NCI-H748 (cell line): ENCODE measurements around the gene DCP1B.

Experiments
- DNase-seq: peaks from one replicate; lab custom pipeline; 2025; ENCODE audit not compliant: unreplicated experiment; lab: John Stamatoyannopoulos, UW

The DCP1B gene

GRCh38 chr12:2018391-2018790 lies 14.1 kb upstream of the DCP1B start:
- DNase-seq, result no peak

GRCh38 chr12:2017546-2018337 lies 13.5 kb upstream of the DCP1B start:
- DNase-seq, result peak; percentile 82

DNA sequence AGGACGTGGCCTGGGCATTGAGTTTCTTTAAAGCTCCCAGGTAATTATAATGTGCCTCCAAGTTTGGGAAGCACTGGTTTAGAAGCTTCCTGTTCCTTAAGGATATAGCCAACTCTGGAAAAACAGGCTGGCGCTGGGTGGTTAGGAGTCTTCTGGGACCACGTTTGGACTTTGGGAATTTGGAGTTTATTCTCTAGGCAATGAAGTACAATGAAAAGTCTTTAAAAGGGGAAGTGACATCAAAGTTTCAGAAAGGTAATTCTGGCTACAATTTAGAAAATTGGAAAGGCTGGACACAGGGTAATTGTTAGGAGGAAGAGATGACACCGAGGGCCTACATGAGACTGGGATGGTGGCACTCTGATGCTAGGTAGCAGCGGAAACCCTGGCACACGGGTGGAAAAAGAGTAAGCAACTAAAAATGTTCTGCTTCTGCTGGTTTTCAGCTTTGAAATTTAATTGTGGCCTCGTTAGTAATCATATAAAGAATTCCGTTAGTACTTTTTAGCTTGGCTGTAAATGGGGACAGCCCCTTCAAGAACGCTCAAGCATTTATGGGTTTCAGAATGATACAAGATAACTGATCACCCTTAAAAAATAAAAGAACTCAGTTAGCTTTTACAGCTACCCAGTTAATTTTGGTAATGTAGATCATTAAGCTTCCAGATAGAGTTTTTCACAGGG lies 12.7 kb upstream of the DCP1B start:
- no peak for DNase-seq

DNA sequence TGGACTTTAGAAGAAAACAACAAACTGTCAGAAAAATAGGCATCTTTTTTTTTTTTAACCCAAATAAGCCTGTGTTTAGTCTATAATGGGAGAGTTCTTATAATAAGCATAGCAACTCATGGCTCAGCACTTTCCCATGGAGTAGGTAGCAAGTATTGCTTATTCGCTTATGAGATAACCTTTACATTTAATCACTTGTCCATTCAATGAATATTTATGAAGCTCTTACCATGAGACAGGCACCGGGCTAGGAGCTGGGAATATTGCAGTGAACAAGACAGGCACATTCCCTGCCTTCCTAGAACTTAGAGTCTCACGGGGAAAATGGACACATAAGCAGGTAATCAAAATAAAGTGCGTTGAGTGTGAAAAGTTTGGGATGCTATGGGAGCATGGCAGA lies 10.0 kb upstream of the DCP1B start:
- DNase-seq, result no peak

DNA sequence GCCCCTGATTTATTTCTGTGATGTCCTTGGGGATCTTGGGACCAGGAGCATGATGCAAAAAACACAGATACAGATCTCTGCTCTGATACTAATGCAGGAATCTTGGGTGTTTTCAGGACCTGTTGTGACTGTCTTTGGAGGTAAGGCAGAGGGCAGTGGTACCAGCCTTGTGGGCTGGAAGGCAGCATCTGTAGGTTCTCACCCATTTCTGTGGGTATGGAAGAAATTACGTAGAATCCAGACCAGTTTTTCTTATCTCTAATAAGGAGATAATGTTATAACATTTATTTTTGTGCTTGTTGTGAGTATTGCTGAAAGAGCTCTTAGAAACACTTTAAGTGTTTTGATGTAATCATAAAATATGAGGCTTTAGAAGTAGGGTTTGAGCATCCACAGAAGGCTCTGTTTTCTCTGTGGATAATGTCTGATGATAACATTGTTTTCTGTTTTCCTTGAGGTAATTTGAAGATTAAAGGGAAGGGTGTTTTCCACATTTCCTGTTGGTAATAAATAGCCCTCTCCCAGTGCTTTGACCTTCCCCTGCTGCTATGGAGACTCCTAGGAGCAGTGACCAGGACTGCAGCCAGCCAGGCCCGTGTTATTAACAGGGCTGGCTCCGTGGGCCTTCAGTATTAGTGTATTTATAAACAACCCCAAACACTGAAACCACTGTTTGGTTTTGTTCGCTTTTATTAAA lies 9.4 kb upstream of the DCP1B start:
- peak; percentile 8 for DNase-seq

- DNase-seq, result no peak
These were observed 8.8 kb upstream of the DCP1B start for GRCh38 chr12:2013086-2013485.

GRCh38 chr12:2011643-2012607 lies 7.7 kb upstream of the DCP1B start:
- peak; percentile 8 for DNase-seq

DNA sequence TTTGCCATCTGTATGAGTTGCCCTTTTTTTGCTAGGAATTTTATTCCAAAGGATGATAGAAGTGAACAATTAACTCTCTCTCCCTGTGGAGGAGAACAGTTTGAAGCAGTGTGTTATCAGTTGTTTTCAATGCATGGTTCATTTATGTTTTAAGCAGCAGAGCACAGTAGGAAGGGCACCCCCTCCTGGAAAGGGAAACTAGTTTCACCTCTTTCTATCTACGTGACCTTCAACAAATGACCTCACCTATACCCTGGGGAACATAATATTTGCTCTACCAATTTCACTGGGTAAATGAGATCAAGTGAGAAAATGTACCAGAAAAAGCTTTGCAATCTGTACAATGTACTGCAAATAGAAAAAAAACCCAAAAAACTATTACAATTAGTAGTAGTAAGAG lies 5.4 kb upstream of the DCP1B start:
- peak; percentile 4 for DNase-seq

DNA sequence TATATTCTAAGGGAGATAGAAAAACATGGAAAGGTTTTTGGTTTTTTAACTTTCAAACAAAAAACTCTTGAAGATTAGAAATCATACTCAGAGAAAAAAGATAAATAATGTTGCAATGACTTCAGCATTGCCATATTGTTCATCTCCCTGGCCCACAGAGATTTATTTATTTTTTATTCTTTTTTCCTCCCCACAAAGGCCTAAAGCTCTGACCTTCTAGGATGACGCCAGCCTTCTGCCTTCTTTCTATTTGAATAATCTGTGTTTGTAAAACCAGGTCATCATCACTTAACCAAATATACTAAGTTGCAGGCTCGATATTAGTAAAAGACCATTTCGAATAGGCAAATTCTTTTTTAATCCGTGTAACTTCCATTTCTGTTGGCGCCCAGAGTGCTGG lies 4.4 kb upstream of the DCP1B start:
- no peak for DNase-seq

GRCh38 chr12:2003676-2004112 lies 563 bp downstream of the DCP1B start:
- peak; percentile 66 for DNase-seq

DNA sequence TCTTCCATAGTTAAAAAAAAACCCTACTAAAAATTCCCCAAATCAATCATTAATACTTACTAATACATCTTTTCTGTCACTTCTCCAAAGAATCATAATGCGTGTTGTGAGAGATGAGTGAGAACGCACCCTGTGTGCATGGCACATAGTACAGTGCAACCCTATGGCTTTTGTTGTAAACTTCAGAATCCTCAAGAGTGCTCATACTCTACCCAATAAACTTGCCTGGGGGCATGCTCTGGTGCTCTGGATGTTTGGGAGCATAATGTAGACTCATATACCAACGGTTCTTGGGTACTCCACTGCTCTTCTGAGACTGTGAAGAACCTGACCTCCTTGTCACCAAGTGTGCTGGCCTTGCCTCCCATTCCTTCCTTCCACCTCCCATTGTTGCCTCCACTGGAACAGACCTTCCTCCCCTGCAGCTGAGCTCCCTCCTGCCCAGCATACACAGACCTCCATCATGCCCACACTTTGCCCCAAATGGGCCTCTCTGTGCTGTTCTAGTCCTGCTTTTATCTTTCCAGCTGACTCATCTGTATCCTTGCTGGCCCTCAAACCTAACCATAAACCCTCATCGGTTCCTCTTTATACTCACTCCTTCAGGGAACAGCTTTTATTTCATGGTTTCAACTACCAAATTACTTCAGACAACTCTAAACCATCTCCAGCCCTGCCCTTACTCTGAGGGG lies 8.9 kb downstream of the DCP1B start:
- DNase-seq, result no peak

DNA sequence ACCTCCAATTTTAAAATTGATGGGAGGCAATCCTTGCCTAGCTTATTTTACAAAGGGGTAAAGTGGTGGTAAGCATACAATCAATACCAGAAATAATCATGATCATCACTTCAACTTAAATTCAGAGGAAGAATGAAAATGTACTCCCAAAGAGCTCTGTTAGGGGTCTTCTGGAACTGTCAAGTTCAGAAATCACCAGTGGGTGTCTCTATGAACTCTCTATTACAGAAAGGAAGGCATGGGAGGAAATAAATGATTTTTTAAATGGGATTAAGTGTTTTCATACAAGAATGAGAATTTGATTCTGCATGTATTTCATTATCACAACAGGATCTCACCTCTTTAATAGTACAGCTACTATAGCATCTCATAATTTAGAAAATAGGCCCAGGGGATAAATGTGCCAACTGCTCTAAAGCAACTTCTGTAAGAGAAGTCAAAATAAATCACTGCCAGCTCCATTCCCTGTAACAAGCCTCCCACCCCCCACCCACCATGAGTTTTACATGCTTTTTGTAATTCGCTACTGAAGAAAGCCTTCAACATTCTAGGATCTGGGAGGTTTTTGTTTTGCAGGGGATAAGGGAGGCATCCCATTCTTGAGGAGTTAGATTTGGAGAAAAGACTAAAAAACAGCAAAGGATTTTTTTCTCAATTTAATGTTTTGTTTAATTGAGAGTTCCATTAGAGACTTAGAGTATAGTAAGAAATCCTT lies 9.7 kb downstream of the DCP1B start:
- no peak for DNase-seq

DNA sequence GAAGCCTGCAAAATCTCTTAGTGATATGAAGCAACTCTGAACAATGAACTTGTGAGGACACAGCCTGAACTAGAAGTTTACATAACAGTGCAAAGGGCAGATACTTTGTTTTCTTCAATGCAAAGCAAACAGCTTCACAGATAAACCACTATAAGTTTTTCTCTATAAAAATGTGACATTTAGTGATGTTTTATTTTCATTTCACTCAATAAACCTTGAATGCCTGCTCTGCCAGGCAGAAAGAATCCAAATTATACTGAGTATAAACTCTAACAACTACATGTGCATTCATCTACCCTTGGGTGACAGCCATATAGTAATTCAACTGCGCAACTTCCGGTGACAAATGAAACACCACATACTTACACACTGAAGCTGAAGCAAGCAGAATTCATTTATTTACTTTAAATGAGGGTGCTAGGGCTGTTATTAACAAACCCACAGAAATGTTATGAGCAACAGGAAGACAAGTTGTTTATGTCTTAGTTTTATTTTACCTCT lies 10.3 kb downstream of the DCP1B start:
- DNase-seq, result no peak

GRCh38 chr12:1993341-1993740 lies 10.9 kb downstream of the DCP1B start:
- no peak for DNase-seq

DNA sequence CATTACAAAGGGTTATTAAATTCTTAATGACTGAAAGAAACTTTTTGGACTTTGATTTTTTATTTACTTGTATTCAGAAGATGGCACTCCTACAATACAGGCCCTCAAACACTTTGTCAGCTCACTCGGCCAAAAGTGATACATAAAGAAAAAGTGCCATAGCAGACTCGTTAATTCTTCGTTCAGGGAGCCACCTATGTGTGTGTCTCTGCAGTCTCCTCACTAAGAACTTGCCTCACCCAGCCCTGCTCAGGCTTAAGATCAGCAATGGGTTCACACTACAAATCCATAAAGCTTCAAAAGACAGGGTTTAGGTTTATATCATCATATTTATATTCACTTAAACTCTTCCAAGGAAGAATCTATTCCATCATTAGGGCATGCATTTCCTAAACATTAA lies 11.5 kb downstream of the DCP1B start:
- DNase-seq, result no peak

- DNase-seq, result no peak
These were observed 15.1 kb downstream of the DCP1B start for GRCh38 chr12:1989111-1989510.

GRCh38 chr12:1984759-1985158 lies 19.5 kb downstream of the DCP1B start:
- DNase-seq, result no peak

GRCh38 chr12:1980282-1980681 lies 24.0 kb downstream of the DCP1B start:
- DNase-seq, result no peak

GRCh38 chr12:1978078-1978862 lies 26.0 kb downstream of the DCP1B start:
- no peak for DNase-seq
